Vagina (tissue), 2 donors: ENCODE measurements around the gene TPGS2. TPM values are rescaled to one million over a fixed set of nuclear protein-coding genes. Genes with fewer than 3 reads are reported as not detected.

Source experiments
- DNase-seq, 2 donors: peaks; one replicate each; pipeline ENCODE4 v3.0.0-alpha.2; 2017; ENCODE audit errors: extremely low spot score in 2 of 2
- H3K27ac ChIP-seq: fragments of 200-600 bp; sonication (generic); one replicate; pipeline ENCODE4 v1.5.1; 2019
- H3K27me3 ChIP-seq: fragments of 200-600 bp; sonication (generic); one replicate; pipeline ENCODE4 v1.5.1; 2019
- H3K36me3 ChIP-seq, 2 donors: fragments of 200-600 bp; sonication (generic); one replicate each; pipeline ENCODE4 v1.5.1; 2017 to 2019
- H3K4me1 ChIP-seq: fragments of 200-600 bp; sonication (generic); one replicate; pipeline ENCODE4 v1.5.1; 2019
- H3K4me3 ChIP-seq, 2 donors: fragments of 200-600 bp; sonication (generic); 1 replicate in 1 of 2; 2 replicates in 1 of 2; pipeline ENCODE4 v1.5.1; 2016 to 2019
- H3K9me3 ChIP-seq: fragments of 200-600 bp; sonication (generic); one replicate; pipeline ENCODE4 v1.5.1; 2019
- POLR2A ChIP-seq, 2 donors: fragments of 450-650 bp; IDR thresholded peaks; one replicate each; pipeline ENCODE4 v1.6.1; 2017; ENCODE audit warnings: antibody characterized with exemption in 2 of 2, mild to moderate bottlenecking in 2 of 2, moderate library complexity in 2 of 2
- POLR2AphosphoS5 ChIP-seq, 2 donors: sonication (generic); formaldehyde crosslinking; IDR thresholded peaks; one replicate each; pipeline ENCODE4 v1.9.0; 2017; ENCODE audit warnings: antibody characterized with exemption in 2 of 2, mild to moderate bottlenecking in 2 of 2, low read depth in 1 of 2; ENCODE audit not compliant: insufficient read depth in 1 of 2
- intact Hi-C: fragments of 100-400 bp; cut with DNase I; formaldehyde crosslinking; loops from one replicate; pipeline ENCODE4 v1.15.1; 2023
- total RNA-seq: library from RNA; depleted of rRNA; stranded (reverse); fragments of >200 nt; gene quantifications from one replicate; pipeline ENCODE4 v1.2.3, GENCODE V29; 2016
- TF ChIP-seq, protein P1 (sequence below), 3 experiments: fragments of 450-650 bp in 2 of 3; fragments of 200-600 bp in 1 of 3; sonication (generic) in 1 of 3; IDR thresholded peaks; one replicate each; pipeline ENCODE4 v1.5.1; 2017 to 2019; ENCODE audit warnings: antibody characterized with exemption in 3 of 3, mild to moderate bottlenecking in 2 of 3, moderate library complexity in 2 of 3

The TPGS2 gene
- total RNA-seq, 1 donor from 2014 or later = 171 TPM

DNA sequence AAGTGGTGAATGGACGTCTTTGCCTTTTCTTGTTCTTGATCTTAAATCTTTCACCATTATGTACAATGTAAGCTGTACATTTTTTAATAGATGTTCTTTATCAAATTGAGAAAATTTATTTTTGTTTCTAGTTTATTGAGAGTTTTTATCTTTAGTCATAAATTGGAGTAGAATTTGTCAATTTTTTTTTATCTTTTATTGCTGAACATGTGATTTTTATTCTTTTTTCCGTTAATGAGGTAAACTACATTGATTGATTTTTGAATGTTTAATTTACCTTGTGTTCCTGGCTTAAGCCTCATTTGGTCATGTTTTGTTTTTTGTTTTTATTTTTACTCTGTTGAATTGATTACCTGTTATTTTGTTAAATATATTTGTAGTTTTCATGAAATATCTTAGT lies 19.8 kb upstream of the TPGS2 start:
- no peak for TF ChIP-seq POLR2A (IDR thresholded peaks at IDR 0.05)
- TF ChIP-seq, protein P1, sequence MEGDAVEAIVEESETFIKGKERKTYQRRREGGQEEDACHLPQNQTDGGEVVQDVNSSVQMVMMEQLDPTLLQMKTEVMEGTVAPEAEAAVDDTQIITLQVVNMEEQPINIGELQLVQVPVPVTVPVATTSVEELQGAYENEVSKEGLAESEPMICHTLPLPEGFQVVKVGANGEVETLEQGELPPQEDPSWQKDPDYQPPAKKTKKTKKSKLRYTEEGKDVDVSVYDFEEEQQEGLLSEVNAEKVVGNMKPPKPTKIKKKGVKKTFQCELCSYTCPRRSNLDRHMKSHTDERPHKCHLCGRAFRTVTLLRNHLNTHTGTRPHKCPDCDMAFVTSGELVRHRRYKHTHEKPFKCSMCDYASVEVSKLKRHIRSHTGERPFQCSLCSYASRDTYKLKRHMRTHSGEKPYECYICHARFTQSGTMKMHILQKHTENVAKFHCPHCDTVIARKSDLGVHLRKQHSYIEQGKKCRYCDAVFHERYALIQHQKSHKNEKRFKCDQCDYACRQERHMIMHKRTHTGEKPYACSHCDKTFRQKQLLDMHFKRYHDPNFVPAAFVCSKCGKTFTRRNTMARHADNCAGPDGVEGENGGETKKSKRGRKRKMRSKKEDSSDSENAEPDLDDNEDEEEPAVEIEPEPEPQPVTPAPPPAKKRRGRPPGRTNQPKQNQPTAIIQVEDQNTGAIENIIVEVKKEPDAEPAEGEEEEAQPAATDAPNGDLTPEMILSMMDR (IDR thresholded peaks at IDR 0.05) = no peak
- TF ChIP-seq POLR2AphosphoS5 (IDR thresholded peaks at IDR 0.05; ENCODE audit: insufficient read depth in 1 of 2, low read depth in 1 of 2) = no peak
- Histone ChIP-seq H3K9me3 (no peaks in the 10 kb centered on the region), H3K27me3 (no peaks in the 10 kb centered on the region), H3K4me1 (no peaks in the 10 kb centered on the region), H3K36me3 (peaks cover 0 to 6% of the 10 kb centered on the region in 2 donors), H3K4me3 (no peak overlapping the region), H3K27ac (no peak overlapping the region)
- DNase-seq = no peak
- intact Hi-C loops = no loop called here

DNA sequence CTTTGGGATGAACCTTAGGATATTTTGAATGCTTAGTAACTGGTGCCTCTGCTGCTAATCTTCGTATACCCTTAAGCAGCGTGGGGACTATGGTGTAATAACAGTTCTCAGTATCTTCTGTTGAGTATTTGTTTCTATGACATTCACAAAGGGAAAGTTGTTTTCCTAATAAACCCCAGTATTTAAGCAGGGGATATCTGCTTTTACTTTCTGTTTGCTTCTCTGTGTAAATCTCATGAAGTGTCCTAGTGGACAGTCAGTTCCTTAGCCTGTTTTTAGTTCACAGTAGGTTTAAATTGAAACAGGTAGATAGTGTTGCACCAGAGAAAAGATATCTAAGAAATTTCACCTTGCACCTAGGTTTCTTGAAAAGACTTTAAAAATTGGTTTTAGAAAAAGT lies 15.0 kb upstream of the TPGS2 start:
- intact Hi-C loops = no loop called here

DNA sequence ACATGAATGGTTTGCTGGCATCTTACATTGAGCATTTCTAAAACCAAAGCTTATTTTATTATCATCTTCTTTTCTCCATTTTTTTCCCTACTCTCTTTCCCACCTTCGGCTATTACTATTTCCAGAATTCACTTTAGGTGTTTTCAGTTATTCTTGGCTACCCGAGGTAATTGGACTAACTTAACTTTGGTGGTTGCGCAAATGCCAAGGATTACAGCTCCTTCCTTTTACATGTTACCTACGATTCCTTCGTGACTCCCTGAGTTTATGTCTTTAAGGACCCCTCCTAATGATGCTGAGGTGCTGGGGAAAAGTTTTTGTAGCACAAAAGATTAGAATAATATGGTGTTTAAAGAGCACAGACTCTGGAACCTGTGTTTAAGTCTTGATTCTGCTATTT lies 14.4 kb upstream of the TPGS2 start:
- H3K4me3 ChIP-seq = no peak overlapping the region
- H3K4me1 ChIP-seq = no peaks in the 10 kb centered on the region
- TF ChIP-seq POLR2A (IDR thresholded peaks at IDR 0.05) (no peak), POLR2AphosphoS5 (IDR thresholded peaks at IDR 0.05; ENCODE audit: insufficient read depth in 1 of 2, low read depth in 1 of 2) (no peak)
- TF ChIP-seq, protein P1 (IDR thresholded peaks at IDR 0.05) = no peak
- H3K36me3 ChIP-seq = peaks cover 0 to 4% of the 10 kb centered on the region in 2 donors
- DNase-seq = no peak
- H3K27ac ChIP-seq = no peak overlapping the region
- intact Hi-C loops = no loop called here
- no peaks in the 10 kb centered on the region for H3K9me3 ChIP-seq
- no peaks in the 10 kb centered on the region for H3K27me3 ChIP-seq

More for the DNA sequence above, 15.0 kb upstream of the TPGS2 start:
- no peak overlapping the region for H3K27ac ChIP-seq
- TF ChIP-seq, protein P1 (IDR thresholded peaks at IDR 0.05) = no peak
- TF ChIP-seq POLR2A (IDR thresholded peaks at IDR 0.05) = no peak
- TF ChIP-seq POLR2AphosphoS5 (IDR thresholded peaks at IDR 0.05; ENCODE audit: insufficient read depth in 1 of 2, low read depth in 1 of 2) = no peak
- no peaks in the 10 kb centered on the region for H3K9me3 ChIP-seq
- H3K4me1 ChIP-seq = no peaks in the 10 kb centered on the region
- no peaks in the 10 kb centered on the region for H3K36me3 ChIP-seq
- no peak for DNase-seq
- no peak overlapping the region for H3K4me3 ChIP-seq
- no peaks in the 10 kb centered on the region for H3K27me3 ChIP-seq

GRCh38 chr18:36839835-36840234 lies 11.0 kb upstream of the TPGS2 start:
- Histone ChIP-seq H3K9me3 (no peaks in the 10 kb centered on the region), H3K4me3 (no peak overlapping the region), H3K27me3 (no peaks in the 10 kb centered on the region), H3K4me1 (no peaks in the 10 kb centered on the region), H3K36me3 (peaks cover 0 to 13% of the 10 kb centered on the region in 2 donors), H3K27ac (no peak overlapping the region)
- TF ChIP-seq POLR2AphosphoS5 (IDR thresholded peaks at IDR 0.05; ENCODE audit: insufficient read depth in 1 of 2, low read depth in 1 of 2) = no peak
- no peak for TF ChIP-seq POLR2A (IDR thresholded peaks at IDR 0.05)
- TF ChIP-seq, protein P1 (IDR thresholded peaks at IDR 0.05) = no peak
- intact Hi-C loops = no loop called here
- DNase-seq = no peak

DNA sequence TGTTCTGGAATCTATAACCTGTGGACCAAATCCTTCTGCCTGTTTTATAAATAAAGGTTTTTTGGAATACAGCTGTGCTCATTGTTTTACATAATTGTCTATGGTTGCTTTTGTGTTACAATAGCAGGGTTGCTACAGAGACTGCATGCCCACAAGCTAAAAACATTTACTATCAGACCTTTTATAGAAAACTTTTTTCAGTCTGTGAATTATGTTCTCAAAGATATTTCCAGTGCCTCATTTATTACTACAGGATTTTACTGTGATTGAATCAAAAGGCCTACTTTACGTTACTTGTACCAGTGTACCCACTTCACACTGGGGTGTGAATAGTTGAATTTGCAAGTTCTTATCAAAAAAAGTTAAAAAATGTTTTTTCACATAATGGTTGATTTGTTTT lies 7.1 kb upstream of the TPGS2 start:
- DNase-seq = no peak
- Histone ChIP-seq H3K27me3 (no peaks in the 10 kb centered on the region), H3K27ac (no peak overlapping the region), H3K36me3 (peaks cover 0 to 13% of the 10 kb centered on the region in 2 donors), H3K4me3 (no peak overlapping the region), H3K9me3 (no peaks in the 10 kb centered on the region), H3K4me1 (peaks cover 7% of the 10 kb centered on the region)
- TF ChIP-seq POLR2A (IDR thresholded peaks at IDR 0.05) (no peak), POLR2AphosphoS5 (IDR thresholded peaks at IDR 0.05; ENCODE audit: insufficient read depth in 1 of 2, low read depth in 1 of 2) (no peak)
- TF ChIP-seq, protein P1 (IDR thresholded peaks at IDR 0.05) = no peak
- intact Hi-C loops = no loop called here
